Stomach smooth muscle (tissue), 2 donors: ENCODE measurements around the gene CDO1.
"Not testable (repeated sequence)": the region's sequence is repeated elsewhere in the genome, so short reads cannot be mapped to it uniquely, and the experiment has no call there.

ENCODE experiments used
- H3K27ac ChIP-seq: one replicate; pipeline ENCODE4 v1.7.0; 2013; ENCODE audit warnings: mild to moderate bottlenecking, low read length, inconsistent platforms
- H3K27me3 ChIP-seq, 2 donors: one replicate each; pipeline ENCODE4 v1.7.0; 2013; ENCODE audit warnings: low read length in 2 of 2; ENCODE audit not compliant: insufficient read depth in 2 of 2, control insufficient read depth in 1 of 2
- H3K36me3 ChIP-seq, 2 donors: one replicate each; pipeline ENCODE4 v1.7.0; 2013; ENCODE audit warnings: low read length in 2 of 2; ENCODE audit not compliant: control insufficient read depth in 2 of 2, insufficient read depth in 2 of 2
- H3K4me1 ChIP-seq: one replicate; pipeline ENCODE4 v1.7.0; 2013; ENCODE audit warnings: low read length; ENCODE audit not compliant: control insufficient read depth, insufficient read depth
- H3K4me3 ChIP-seq, 2 donors: one replicate each; pipeline ENCODE4 v1.7.0; 2013; ENCODE audit warnings: low read length in 2 of 2
- H3K9ac ChIP-seq, 2 donors: one replicate each; pipeline ENCODE4 v1.7.0; 2013; ENCODE audit warnings: low read length in 2 of 2, mild to moderate bottlenecking in 1 of 2
- H3K9me3 ChIP-seq, 2 donors: one replicate each; pipeline ENCODE4 v1.7.0; 2013; ENCODE audit warnings: low read length in 2 of 2; ENCODE audit not compliant: control insufficient read depth in 2 of 2
- donor health status: healthy.
- donor health status: Pancreatic carcinoma.

The CDO1 gene

GRCh38 chr5:115829913-115830312 is 13.5 kb upstream of the CDO1 start:
- Histone ChIP-seq H3K4me3 (no peak overlapping the region), H3K27me3 (no peaks in the 10 kb centered on the region), H3K4me1 (no peaks in the 10 kb centered on the region), H3K27ac (no peak overlapping the region), H3K9me3 (no peaks in the 10 kb centered on the region), H3K36me3 (peaks cover 5 to 17% of the 10 kb centered on the region in 2 donors), H3K9ac (no peak overlapping the region)

GRCh38 chr5:115825948-115826347 is 9.5 kb upstream of the CDO1 start:
- Histone ChIP-seq H3K36me3 (peaks cover 0 to 7% of the 10 kb centered on the region in 2 donors), H3K4me1 (no peaks in the 10 kb centered on the region), H3K9ac (no peak overlapping the region), H3K9me3 (no peaks in the 10 kb centered on the region), H3K4me3 (no peak overlapping the region), H3K27me3 (no peaks in the 10 kb centered on the region), H3K27ac (no peak overlapping the region)

- H3K9ac ChIP-seq, H3K27me3 ChIP-seq, H3K9me3 ChIP-seq, H3K36me3 ChIP-seq, H3K4me1 ChIP-seq, H3K4me3 ChIP-seq, H3K27ac ChIP-seq: not testable (repeated sequence)
Measured at GRCh38 chr5:115824983-115825382, 8.5 kb upstream of the CDO1 start.

- H3K27ac ChIP-seq = no peak overlapping the region
- peaks cover 6 to 13% of the 10 kb centered on the region in 2 donors for H3K27me3 ChIP-seq
- no peak overlapping the region for H3K9ac ChIP-seq
- peaks cover 8% of the 10 kb centered on the region for H3K4me1 ChIP-seq
- no peak overlapping the region for H3K4me3 ChIP-seq
- H3K36me3 ChIP-seq = no peaks in the 10 kb centered on the region
- H3K9me3 ChIP-seq = no peaks in the 10 kb centered on the region
Measured at GRCh38 chr5:115820846-115821245, 4.4 kb upstream of the CDO1 start.

- peaks cover 10 to 31% of the 10 kb centered on the region in 2 donors for H3K27me3 ChIP-seq
- no peaks in the 10 kb centered on the region for H3K36me3 ChIP-seq
- H3K9ac ChIP-seq = no peak overlapping the region
- no peaks in the 10 kb centered on the region for H3K9me3 ChIP-seq
- no peak overlapping the region for H3K27ac ChIP-seq
- peaks cover 8% of the 10 kb centered on the region for H3K4me1 ChIP-seq
- H3K4me3 ChIP-seq = no peak overlapping the region
Measured at GRCh38 chr5:115818821-115819220, 2.4 kb upstream of the CDO1 start.

GRCh38 chr5:115817386-115817785 is 927 bp upstream of the CDO1 start:
- Histone ChIP-seq H3K9me3 (no peaks in the 10 kb centered on the region), H3K27ac (no peak overlapping the region), H3K4me3 (peak overlapping the region in 1 of 2 donors; percentile 86), H3K4me1 (peaks cover 8% of the 10 kb centered on the region), H3K27me3 (peaks cover 10 to 31% of the 10 kb centered on the region in 2 donors), H3K36me3 (no peaks in the 10 kb centered on the region), H3K9ac (no peak overlapping the region)

- Histone ChIP-seq H3K27ac (peak overlapping the region; percentile 82), H3K9ac (peak overlapping the region; percentile 57 to 89), H3K27me3 (peaks cover 10 to 31% of the 10 kb centered on the region in 2 donors), H3K9me3 (no peaks in the 10 kb centered on the region), H3K4me3 (peak overlapping the region; percentile 80 to 86), H3K4me1 (peaks cover 8% of the 10 kb centered on the region), H3K36me3 (no peaks in the 10 kb centered on the region)
Measured at GRCh38 chr5:115815693-115816225, 700 bp downstream of the CDO1 start.

- H3K27ac ChIP-seq = no peak overlapping the region
- peaks cover 10 to 31% of the 10 kb centered on the region in 2 donors for H3K27me3 ChIP-seq
Measured at GRCh38 chr5:115815006-115815692, 1.3 kb downstream of the CDO1 start.

GRCh38 chr5:115813719-115814118 is 2.7 kb downstream of the CDO1 start:
- peaks cover 0 to 2% of the 10 kb centered on the region in 2 donors for H3K36me3 ChIP-seq
- no peaks in the 10 kb centered on the region for H3K9me3 ChIP-seq
- H3K27me3 ChIP-seq = peaks cover 10 to 31% of the 10 kb centered on the region in 2 donors
- no peak overlapping the region for H3K27ac ChIP-seq
- no peak overlapping the region for H3K4me3 ChIP-seq
- no peak overlapping the region for H3K9ac ChIP-seq
- H3K4me1 ChIP-seq = peaks cover 8% of the 10 kb centered on the region

More at GRCh38 chr5:115815006-115815692, 1.3 kb downstream of the CDO1 start:
- Histone ChIP-seq H3K4me3 (peak overlapping the region; percentile 80 to 86), H3K4me1 (peaks cover 8% of the 10 kb centered on the region), H3K9me3 (no peaks in the 10 kb centered on the region), H3K36me3 (no peaks in the 10 kb centered on the region), H3K9ac (peak overlapping the region in 1 of 2 donors; percentile 35)

- Histone ChIP-seq H3K27ac (no peak overlapping the region), H3K36me3 (peaks cover 0 to 2% of the 10 kb centered on the region in 2 donors), H3K9me3 (no peaks in the 10 kb centered on the region), H3K4me3 (no peak overlapping the region), H3K9ac (no peak overlapping the region), H3K4me1 (peaks cover 8% of the 10 kb centered on the region), H3K27me3 (peaks cover 10 to 30% of the 10 kb centered on the region in 2 donors)
Measured at GRCh38 chr5:115812372-115812771, 4.1 kb downstream of the CDO1 start.

GRCh38 chr5:115811406-115811805 is 5.1 kb downstream of the CDO1 start:
- peaks cover 6% of the 10 kb centered on the region for H3K4me1 ChIP-seq
- H3K9ac ChIP-seq = no peak overlapping the region
- no peak overlapping the region for H3K4me3 ChIP-seq
- no peak overlapping the region for H3K27ac ChIP-seq
- H3K9me3 ChIP-seq = no peaks in the 10 kb centered on the region
- peaks cover 0 to 2% of the 10 kb centered on the region in 2 donors for H3K36me3 ChIP-seq
- peaks cover 8 to 24% of the 10 kb centered on the region in 2 donors for H3K27me3 ChIP-seq
